ENCODE data around the gene DDX47.
"Not testable (repeated sequence)": the region's sequence is repeated elsewhere in the genome, so short reads cannot be mapped to it uniquely, and the experiment has no call there.

DDX47 gene

GRCh38 chr12:12797794-12798152 lies 15.4 kb upstream of the DDX47 start:
- DNase-seq (ENCODE audit: low spot score), result no peak

GRCh38 chr12:12798480-12798879 lies 14.7 kb upstream of the DDX47 start:
- DNase-seq (ENCODE audit: low spot score), result no peak

GRCh38 chr12:12799163-12799920 lies 13.8 kb upstream of the DDX47 start:
- DNase-seq (ENCODE audit: low spot score), result no peak

GRCh38 chr12:12800406-12801180 lies 12.6 kb upstream of the DDX47 start:
- no peak for DNase-seq (ENCODE audit: low spot score)

- DNase-seq (ENCODE audit: low spot score), result not testable (repeated sequence)
Observed at GRCh38 chr12:12801656-12802055, 11.5 kb upstream of the DDX47 start.

GRCh38 chr12:12803186-12803585 lies 10.0 kb upstream of the DDX47 start:
- DNase-seq (ENCODE audit: low spot score), result peak; percentile 69

GRCh38 chr12:12804011-12804410 lies 9.1 kb upstream of the DDX47 start:
- no peak for DNase-seq (ENCODE audit: low spot score)

- peak; percentile 70 for DNase-seq (ENCODE audit: low spot score)
Observed at GRCh38 chr12:12804432-12804886, 8.7 kb upstream of the DDX47 start.

GRCh38 chr12:12806784-12807516 lies 6.2 kb upstream of the DDX47 start:
- DNase-seq (ENCODE audit: low spot score), result no peak

- not testable (repeated sequence) for DNase-seq (ENCODE audit: low spot score)
Observed at GRCh38 chr12:12807517-12807903, 5.6 kb upstream of the DDX47 start.

- DNase-seq (ENCODE audit: low spot score), result peak; percentile 11
Observed at GRCh38 chr12:12807970-12808702, 5.0 kb upstream of the DDX47 start.

GRCh38 chr12:12810553-12811021 lies 2.6 kb upstream of the DDX47 start:
- no peak for DNase-seq (ENCODE audit: low spot score)

- DNase-seq (ENCODE audit: low spot score), result no peak
Observed at GRCh38 chr12:12811343-12811742, 1.8 kb upstream of the DDX47 start.

GRCh38 chr12:12812174-12812573 lies 972 bp upstream of the DDX47 start:
- DNase-seq (ENCODE audit: low spot score), result no peak

GRCh38 chr12:12812618-12813119 lies 477 bp upstream of the DDX47 start:
- no peak for DNase-seq (ENCODE audit: low spot score)

- DNase-seq (ENCODE audit: low spot score), result no peak
Observed at GRCh38 chr12:12817616-12818015, 4.5 kb downstream of the DDX47 start.

GRCh38 chr12:12818701-12819100 lies 5.6 kb downstream of the DDX47 start:
- no peak for DNase-seq (ENCODE audit: low spot score)

GRCh38 chr12:12819221-12819620 lies 6.1 kb downstream of the DDX47 start:
- no peak for DNase-seq (ENCODE audit: low spot score)

GRCh38 chr12:12819752-12820311 lies 6.7 kb downstream of the DDX47 start:
- peak; percentile 86 for DNase-seq (ENCODE audit: low spot score)

GRCh38 chr12:12820376-12820775 lies 7.2 kb downstream of the DDX47 start:
- not testable (repeated sequence) for DNase-seq (ENCODE audit: low spot score)

GRCh38 chr12:12821975-12822374 lies 8.8 kb downstream of the DDX47 start:
- no peak for DNase-seq (ENCODE audit: low spot score)
